Lower leg skin (tissue), 3 donors: Measurements from ENCODE around the gene TMEM151B.

Source experiments
- CTCF ChIP-seq, 3 donors: fragments of 450-650 bp; IDR thresholded peaks; one replicate each; pipeline ENCODE4 v1.5.1; 2016; ENCODE audit warnings: antibody characterized with exemption in 3 of 3, mild to moderate bottlenecking in 3 of 3, moderate library complexity in 2 of 3
- POLR2A ChIP-seq, 2 donors: fragments of 450-650 bp; IDR thresholded peaks; one replicate each; pipeline ENCODE4 v1.6.1; 2016 to 2017; ENCODE audit warnings: antibody characterized with exemption in 2 of 2, mild to moderate bottlenecking in 1 of 2, moderate library complexity in 1 of 2

GRCh38 chr6:44306710-44307109, 36.5 kb downstream of the TMEM151B start:
- no peak for TF ChIP-seq CTCF (IDR thresholded peaks at IDR 0.05)
- TF ChIP-seq POLR2A (IDR thresholded peaks at IDR 0.05) = no peak
